SK-N-SH treated with all-trans-retinoic acid at 6 μM for 48 hours (cell line): ENCODE results near the gene CBL.

Experiments
- ATAC-seq: fragments of 200-7000 bp; cut with Tn5 transposase; 3 replicates; pipeline ENCODE4 v1.9.1; 2020; ENCODE audit warnings: mild to moderate bottlenecking, moderate library complexity
- ARNTL ChIP-seq: fragments of 450-650 bp; formaldehyde crosslinking; IDR thresholded peaks from 2 replicates; pipeline ENCODE4 v1.5.0; 2020; ENCODE audit warnings: low read depth, mild to moderate bottlenecking, moderate library complexity, borderline replicate concordance
- CREB5 ChIP-seq: fragments of 250-450 bp; sonication (Bioruptor Pico); IDR thresholded peaks from 2 replicates; pipeline ENCODE4 v1.5.1; 2020; ENCODE audit warnings: low read depth, mild to moderate bottlenecking, moderate library complexity
- CSDC2 ChIP-seq: fragments of 250-450 bp; sonication (Bioruptor Pico); IDR thresholded peaks from 2 replicates; pipeline ENCODE4 v1.5.0; 2020; ENCODE audit warnings: mild to moderate bottlenecking, moderate library complexity
- CSRNP3 ChIP-seq: fragments of 250-450 bp; sonication (Bioruptor Pico); IDR thresholded peaks from 2 replicates; pipeline ENCODE4 v1.5.1; 2021; ENCODE audit warnings: mild to moderate bottlenecking, moderate library complexity
- ESRRG ChIP-seq: fragments of 250-450 bp; sonication (Bioruptor Pico); IDR thresholded peaks from 2 replicates; pipeline ENCODE4 v1.6.1; 2021; ENCODE audit warnings: mild to moderate bottlenecking
- GLIS3 ChIP-seq: fragments of 250-450 bp; sonication (Bioruptor Pico); IDR thresholded peaks from 2 replicates; pipeline ENCODE4 v1.5.0; 2020; ENCODE audit warnings: mild to moderate bottlenecking, moderate library complexity
- ISL1 ChIP-seq: fragments of 250-450 bp; sonication (Bioruptor Pico); IDR thresholded peaks from 2 replicates; pipeline ENCODE4 v2.1.2; 2022; ENCODE audit warnings: mild to moderate bottlenecking, moderate library complexity
- OSR1 ChIP-seq: fragments of 250-450 bp; sonication (Bioruptor Pico); IDR thresholded peaks from 2 replicates; pipeline ENCODE4 v1.8.0; 2022; ENCODE audit warnings: moderate library complexity, mild to moderate bottlenecking, inconsistent platforms
- POU6F1 ChIP-seq: fragments of 250-450 bp; sonication (Bioruptor Pico); IDR thresholded peaks from 2 replicates; pipeline ENCODE4 v1.8.0; 2021; ENCODE audit warnings: low read depth, mild to moderate bottlenecking, moderate library complexity, borderline replicate concordance
- PPARA ChIP-seq: fragments of 250-450 bp; sonication (Bioruptor Pico); IDR thresholded peaks from 2 replicates; pipeline ENCODE4 v1.5.0; 2020; ENCODE audit warnings: mild to moderate bottlenecking, borderline replicate concordance
- RARB ChIP-seq: fragments of 250-450 bp; sonication (Bioruptor Pico); IDR thresholded peaks from 2 replicates; pipeline ENCODE4 v1.8.0; 2021; ENCODE audit warnings: mild to moderate bottlenecking, moderate library complexity
- SNAI2 ChIP-seq: fragments of 250-450 bp; sonication (Bioruptor Pico); IDR thresholded peaks from 2 replicates; pipeline ENCODE4 v1.5.0; 2020; ENCODE audit warnings: mild to moderate bottlenecking, moderate library complexity
- TCF4 ChIP-seq: fragments of 250-450 bp; sonication (Bioruptor Pico); IDR thresholded peaks from 2 replicates; pipeline ENCODE4 v1.8.0; 2021; ENCODE audit warnings: mild to moderate bottlenecking, moderate library complexity, borderline replicate concordance
- TOX ChIP-seq: fragments of 250-450 bp; sonication (Bioruptor Pico); IDR thresholded peaks from 2 replicates; pipeline ENCODE4 v1.8.0; 2021; ENCODE audit warnings: mild to moderate bottlenecking, moderate library complexity, borderline replicate concordance
- ZC3H10 ChIP-seq: fragments of 250-450 bp; sonication (Bioruptor Pico); IDR thresholded peaks from 2 replicates; pipeline ENCODE4 v1.5.1; 2021; ENCODE audit warnings: mild to moderate bottlenecking, moderate library complexity
- ZFP3 ChIP-seq: fragments of 250-450 bp; sonication (Bioruptor Pico); IDR thresholded peaks from 2 replicates; pipeline ENCODE4 v1.5.0; 2020; ENCODE audit warnings: mild to moderate bottlenecking, moderate library complexity
- ZFP30 ChIP-seq: fragments of 450-650 bp; formaldehyde crosslinking; IDR thresholded peaks from 2 replicates; pipeline ENCODE4 v1.5.0; 2022; ENCODE audit warnings: mild to moderate bottlenecking, moderate library complexity
- ZNF565 ChIP-seq: fragments of 450-650 bp; formaldehyde crosslinking; conservative IDR thresholded peaks from 2 replicates; pipeline ENCODE4 v1.5.0; 2020; ENCODE audit warnings: low read depth, mild to moderate bottlenecking, moderate library complexity
- ZNF70 ChIP-seq: fragments of 450-650 bp; formaldehyde crosslinking; IDR thresholded peaks from 2 replicates; pipeline ENCODE4 v1.5.0; 2020; ENCODE audit warnings: mild to moderate bottlenecking, moderate library complexity
- ZNF8 ChIP-seq: fragments of 450-650 bp; formaldehyde crosslinking; IDR thresholded peaks from 2 replicates; pipeline ENCODE4 v1.5.0; 2020; ENCODE audit warnings: mild to moderate bottlenecking, moderate library complexity
- TF ChIP-seq, protein P1 (sequence below): fragments of 250-450 bp; sonication (Bioruptor Pico); IDR thresholded peaks from 2 replicates; pipeline ENCODE4 v1.5.0; 2020; ENCODE audit warnings: mild to moderate bottlenecking, moderate library complexity
- TF ChIP-seq, protein P2 (sequence below): fragments of 250-450 bp; sonication (Bioruptor Pico); IDR thresholded peaks from 2 replicates; pipeline ENCODE4 v1.8.0; 2020; ENCODE audit warnings: mild to moderate bottlenecking, moderate library complexity, borderline replicate concordance

Gene CBL

DNA sequence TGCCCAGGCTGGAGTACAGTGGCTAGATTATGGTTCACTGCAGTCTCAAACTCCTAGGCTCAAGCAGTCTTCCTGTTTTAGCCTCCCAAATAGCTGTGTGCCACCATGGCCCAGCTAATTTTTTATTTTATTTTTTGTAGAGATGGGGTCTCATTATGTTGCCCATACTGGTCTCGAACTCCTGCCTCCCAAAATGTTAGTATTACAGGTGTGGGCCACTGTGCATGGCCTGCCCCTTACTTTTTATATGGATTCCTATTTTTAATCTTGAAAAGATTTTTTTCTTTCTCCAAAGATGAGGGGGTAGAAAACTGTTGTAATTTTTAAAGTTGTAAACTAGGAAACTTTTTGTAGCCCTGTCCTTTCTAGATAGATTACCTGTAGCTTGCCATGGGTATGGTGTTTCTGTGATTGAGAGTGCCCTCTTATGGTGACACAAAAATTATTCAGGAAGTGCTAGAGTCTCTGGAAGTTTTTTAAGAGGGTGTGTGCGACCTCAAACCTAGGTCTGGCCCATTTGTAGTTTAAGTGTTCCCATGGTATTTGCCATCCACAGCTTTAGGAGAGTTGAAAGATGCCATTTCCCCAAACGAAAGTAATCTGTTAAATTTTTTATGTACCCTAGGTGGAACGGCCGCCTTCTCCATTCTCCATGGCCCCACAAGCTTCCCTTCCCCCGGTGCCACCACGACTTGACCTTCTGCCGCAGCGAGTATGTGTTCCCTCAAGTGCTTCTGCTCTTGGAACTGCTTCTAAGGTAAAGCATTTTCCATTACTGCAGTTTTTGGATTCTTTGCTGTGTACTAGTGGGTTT lies 78.4 kb downstream of the CBL start:
- peak; percentile 93 for ATAC-seq
- TF ChIP-seq OSR1 (CRISPR knock-in tag) (no peak), CSRNP3 (CRISPR knock-in tag) (no peak), ZNF70 (CRISPR knock-in tag) (no peak), ZNF565 (CRISPR knock-in tag) (no peak), ESRRG (no peak), ZFP3 (no peak), RARB (CRISPR knock-in tag) (no peak), POU6F1 (CRISPR knock-in tag) (no peak), CSDC2 (CRISPR knock-in tag) (no peak), ZNF8 (CRISPR knock-in tag) (no peak), GLIS3 (CRISPR knock-in tag) (no peak), ZFP30 (CRISPR knock-in tag) (no peak), TCF4 (no peak)
- TF ChIP-seq, protein P1, sequence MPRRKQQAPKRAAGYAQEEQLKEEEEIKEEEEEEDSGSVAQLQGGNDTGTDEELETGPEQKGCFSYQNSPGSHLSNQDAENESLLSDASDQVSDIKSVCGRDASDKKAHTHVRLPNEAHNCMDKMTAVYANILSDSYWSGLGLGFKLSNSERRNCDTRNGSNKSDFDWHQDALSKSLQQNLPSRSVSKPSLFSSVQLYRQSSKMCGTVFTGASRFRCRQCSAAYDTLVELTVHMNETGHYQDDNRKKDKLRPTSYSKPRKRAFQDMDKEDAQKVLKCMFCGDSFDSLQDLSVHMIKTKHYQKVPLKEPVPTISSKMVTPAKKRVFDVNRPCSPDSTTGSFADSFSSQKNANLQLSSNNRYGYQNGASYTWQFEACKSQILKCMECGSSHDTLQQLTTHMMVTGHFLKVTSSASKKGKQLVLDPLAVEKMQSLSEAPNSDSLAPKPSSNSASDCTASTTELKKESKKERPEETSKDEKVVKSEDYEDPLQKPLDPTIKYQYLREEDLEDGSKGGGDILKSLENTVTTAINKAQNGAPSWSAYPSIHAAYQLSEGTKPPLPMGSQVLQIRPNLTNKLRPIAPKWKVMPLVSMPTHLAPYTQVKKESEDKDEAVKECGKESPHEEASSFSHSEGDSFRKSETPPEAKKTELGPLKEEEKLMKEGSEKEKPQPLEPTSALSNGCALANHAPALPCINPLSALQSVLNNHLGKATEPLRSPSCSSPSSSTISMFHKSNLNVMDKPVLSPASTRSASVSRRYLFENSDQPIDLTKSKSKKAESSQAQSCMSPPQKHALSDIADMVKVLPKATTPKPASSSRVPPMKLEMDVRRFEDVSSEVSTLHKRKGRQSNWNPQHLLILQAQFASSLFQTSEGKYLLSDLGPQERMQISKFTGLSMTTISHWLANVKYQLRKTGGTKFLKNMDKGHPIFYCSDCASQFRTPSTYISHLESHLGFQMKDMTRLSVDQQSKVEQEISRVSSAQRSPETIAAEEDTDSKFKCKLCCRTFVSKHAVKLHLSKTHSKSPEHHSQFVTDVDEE (CRISPR knock-in tag), result no peak
- TF ChIP-seq, protein P2, sequence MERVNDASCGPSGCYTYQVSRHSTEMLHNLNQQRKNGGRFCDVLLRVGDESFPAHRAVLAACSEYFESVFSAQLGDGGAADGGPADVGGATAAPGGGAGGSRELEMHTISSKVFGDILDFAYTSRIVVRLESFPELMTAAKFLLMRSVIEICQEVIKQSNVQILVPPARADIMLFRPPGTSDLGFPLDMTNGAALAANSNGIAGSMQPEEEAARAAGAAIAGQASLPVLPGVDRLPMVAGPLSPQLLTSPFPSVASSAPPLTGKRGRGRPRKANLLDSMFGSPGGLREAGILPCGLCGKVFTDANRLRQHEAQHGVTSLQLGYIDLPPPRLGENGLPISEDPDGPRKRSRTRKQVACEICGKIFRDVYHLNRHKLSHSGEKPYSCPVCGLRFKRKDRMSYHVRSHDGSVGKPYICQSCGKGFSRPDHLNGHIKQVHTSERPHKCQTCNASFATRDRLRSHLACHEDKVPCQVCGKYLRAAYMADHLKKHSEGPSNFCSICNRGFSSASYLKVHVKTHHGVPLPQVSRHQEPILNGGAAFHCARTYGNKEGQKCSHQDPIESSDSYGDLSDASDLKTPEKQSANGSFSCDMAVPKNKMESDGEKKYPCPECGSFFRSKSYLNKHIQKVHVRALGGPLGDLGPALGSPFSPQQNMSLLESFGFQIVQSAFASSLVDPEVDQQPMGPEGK (CRISPR knock-in tag), result no peak

DNA sequence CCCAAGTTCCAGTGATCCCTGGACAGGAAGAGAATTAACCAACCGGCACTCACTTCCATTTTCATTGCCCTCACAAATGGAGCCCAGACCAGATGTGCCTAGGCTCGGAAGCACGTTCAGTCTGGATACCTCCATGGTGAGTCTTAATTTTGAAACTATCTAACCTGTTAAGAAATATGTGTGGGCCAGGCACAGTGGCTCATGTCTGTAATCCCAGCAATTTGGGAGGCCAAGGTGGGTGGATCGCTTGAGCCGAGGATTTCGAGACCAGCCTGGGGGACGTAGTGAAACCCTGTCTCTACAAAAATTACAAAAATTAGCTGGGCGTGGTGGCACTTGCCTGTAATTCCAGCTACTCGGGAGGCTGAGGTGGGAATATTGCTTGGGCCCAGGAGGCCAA lies 79.3 kb downstream of the CBL start:
- TF ChIP-seq ESRRG (no peak), ZC3H10 (no peak), CREB5 (CRISPR knock-in tag) (no peak), RARB (CRISPR knock-in tag) (no peak), PPARA (CRISPR knock-in tag) (no peak), ZFP3 (no peak)
- no peak for ATAC-seq

DNA sequence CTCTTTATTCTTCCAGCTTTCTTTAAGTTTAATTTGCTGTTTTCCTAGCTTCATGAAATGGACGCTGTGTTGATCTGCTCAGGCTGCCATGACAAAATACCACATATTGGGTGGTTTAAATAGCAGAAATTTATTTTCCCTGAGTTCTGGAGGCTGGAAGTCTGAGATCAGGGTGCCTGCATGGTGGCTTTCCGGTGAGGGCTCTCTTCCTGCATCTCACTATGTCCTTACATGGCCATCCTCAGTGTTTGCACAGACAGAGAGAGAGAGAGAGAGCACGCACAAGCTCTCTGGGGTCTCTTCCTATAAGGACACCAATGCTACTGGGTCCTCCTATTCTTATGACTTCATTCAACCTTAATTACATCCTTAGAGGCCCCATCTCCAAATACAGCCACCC lies 82.1 kb downstream of the CBL start:
- no peak for ATAC-seq
- TF ChIP-seq TOX (no peak), ARNTL (CRISPR knock-in tag) (no peak), ZNF565 (CRISPR knock-in tag) (no peak), ISL1 (CRISPR knock-in tag) (no peak), ZNF70 (CRISPR knock-in tag) (no peak), ZC3H10 (no peak), CREB5 (CRISPR knock-in tag) (no peak), CSDC2 (CRISPR knock-in tag) (no peak), SNAI2 (CRISPR knock-in tag) (no peak), OSR1 (CRISPR knock-in tag) (no peak), PPARA (CRISPR knock-in tag) (no peak), CSRNP3 (CRISPR knock-in tag) (no peak)
- TF ChIP-seq, protein P2 (CRISPR knock-in tag), result no peak
